Measurements from ENCODE around the gene ATL2.
"Not testable (repeated sequence)": the region's sequence is repeated elsewhere in the genome, so short reads cannot be mapped to it uniquely, and the experiment has no call there.

ATL2 gene

DNA sequence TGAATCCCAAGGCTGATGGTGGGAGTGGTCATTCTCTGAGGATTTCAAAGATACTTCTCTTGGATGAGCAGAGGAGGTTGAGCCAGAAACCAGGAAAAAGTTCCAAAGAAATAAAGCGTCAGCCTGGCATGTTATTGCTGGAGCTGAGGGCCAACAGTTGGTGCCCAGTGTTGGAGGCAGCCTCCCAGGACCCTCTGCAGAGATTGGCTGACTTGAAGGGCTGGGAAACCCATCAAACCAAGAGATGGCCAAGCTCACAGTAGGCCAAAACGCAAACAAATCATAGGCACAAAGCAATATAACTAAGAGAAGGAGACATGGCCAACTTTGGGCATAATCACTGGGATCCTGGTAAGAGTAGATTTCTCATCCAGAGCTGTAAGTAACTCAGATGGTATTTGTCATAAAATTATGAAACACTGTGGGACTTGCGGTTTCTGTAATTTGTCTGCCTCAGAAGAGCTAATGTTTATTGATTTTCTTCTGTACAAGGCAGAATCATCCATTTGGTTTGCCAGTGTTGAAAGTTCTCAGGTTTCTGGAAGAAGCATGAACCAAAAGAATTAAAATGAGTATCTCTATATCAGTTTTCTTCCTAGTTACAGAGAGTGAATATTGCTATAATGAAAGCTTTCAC is 108.3 kb downstream of the ATL2 start:
- DNase-seq = no peak

DNA sequence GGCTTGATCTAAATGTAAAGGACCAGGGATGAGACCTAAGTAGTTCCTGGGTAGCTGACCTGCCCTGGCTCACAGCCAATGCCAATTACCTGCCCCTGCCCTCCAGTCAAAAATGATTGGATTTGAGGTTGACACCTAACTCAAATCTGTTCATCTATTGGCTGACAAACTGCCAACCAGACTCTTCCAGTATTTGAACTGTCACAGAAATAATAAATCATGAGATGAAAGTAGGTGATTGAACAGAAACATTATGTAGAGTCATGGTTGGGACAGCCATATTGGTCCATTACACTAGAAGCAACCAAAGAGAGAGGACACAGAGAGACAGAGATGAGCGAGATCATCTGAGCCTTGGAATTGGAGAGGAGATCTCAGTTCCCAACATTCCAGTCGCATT is 109.1 kb downstream of the ATL2 start:
- no peak for DNase-seq

DNA sequence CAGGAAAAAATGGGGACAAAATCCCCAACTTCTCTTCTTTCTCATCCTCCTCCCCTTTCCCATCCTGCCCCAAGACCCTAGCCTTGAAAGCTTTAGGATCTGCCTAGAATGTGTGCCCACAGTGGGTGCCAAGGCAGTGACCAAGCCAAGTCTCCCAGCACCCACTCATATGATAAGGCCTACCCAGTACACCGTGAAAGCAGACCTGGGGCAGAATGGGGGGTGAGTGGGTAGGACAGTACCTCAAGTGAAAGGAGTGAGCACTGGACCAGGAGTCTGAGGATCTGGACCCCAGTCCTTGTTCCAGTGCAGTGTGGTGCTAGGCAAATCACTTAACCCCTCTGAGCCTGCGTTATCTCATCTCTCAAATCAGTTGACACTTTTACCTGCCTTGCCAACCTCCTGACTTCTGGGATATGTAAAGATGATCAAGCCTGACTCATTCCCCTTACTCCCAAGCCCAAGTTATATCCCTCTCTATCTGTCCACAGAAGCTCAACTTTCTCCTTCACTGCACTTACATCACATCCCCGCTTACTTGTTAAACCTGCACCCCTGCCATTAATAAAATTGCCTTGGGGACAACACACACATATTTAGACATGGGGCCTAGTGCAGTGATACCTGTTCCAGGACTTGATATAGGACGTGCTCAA is 109.7 kb downstream of the ATL2 start:
- DNase-seq = no peak

GRCh38 chr2:38266382-38267061 is 110.6 kb downstream of the ATL2 start:
- no peak for DNase-seq

- no peak for DNase-seq
Observed at GRCh38 chr2:38265461-38265860, 111.6 kb downstream of the ATL2 start.

DNA sequence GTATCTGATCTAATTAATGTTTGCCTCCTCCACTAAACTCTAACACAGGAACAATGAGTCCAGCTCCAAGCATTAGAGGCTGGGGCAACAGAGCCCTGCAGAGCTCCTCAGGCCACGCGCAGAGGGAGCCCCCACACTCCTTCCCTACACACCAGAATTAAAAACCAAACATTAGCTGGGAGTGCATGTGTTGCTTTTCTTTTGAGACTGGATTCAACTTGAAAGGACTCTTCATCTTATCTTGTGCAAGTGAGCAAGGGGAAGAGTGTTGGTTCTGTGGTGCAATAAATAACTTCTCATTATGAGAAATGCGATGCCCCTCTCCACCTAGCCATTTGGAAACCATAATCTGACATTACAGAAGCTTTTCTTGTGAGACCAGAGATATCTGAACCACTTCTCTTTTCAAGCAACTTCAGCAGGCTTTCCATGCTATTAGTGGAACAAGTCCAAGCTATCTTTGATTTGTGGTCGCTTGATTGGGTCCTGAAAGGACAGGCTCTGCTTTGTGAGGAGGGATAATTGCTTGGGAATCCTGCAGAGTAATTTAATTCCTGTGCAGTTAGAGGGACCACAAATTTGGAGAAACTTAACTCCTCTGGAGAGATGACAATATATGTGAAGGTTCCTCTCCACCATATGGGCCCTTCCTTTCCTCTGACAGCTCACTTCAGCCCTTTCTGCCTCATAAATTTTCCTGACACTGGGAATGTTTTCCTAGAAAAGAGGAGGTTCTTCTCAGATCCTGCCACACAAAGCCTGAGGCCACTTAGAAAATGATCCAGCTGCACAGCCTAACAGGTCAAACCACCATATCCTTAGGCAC is 112.5 kb downstream of the ATL2 start:
- no peak for DNase-seq

DNA sequence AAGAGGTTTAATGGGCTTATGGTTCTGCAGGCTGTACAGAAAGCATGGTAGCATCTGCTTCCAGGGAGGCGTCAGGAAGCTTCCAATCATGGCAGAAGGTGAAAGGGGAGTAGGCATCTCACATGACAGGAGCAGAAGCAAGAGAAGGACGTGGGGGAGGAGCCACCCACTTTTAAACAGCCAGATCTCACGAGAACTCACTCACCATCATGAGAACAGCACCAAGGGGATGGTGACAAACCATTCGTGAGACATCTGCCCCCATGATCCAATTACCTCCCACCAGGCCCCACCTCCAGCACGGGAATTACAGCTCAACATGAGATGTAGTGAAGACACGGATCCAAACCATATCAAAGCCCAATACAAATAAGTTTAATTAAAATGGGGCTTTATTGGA is 113.8 kb downstream of the ATL2 start:
- no peak for DNase-seq

- no peak for DNase-seq
Observed at GRCh38 chr2:38262069-38262871, 114.8 kb downstream of the ATL2 start.

DNA sequence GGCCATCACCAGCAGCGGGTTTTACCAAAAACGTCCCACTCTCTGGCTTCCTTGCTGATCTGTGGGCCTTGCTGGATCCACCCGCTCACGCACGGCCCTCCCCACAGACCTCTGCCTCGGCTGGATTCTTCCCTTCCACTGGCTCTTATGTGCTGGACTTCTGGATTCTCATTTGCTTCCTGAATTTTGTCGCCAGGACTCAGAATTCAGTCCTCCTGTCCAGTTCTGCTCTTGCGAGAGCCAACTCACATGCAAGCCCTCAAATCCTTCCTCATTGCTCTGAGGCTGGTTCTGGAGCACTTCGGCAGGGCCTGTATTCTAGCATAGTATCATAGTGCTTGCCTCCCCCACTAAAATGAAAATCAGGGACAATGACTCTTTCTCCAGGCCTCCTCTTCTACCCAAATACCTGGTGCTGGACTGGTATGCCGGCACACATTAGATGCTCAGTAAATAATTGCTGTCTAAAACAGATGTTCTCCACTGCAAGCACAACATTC is 115.5 kb downstream of the ATL2 start:
- DNase-seq = no peak

- no peak for DNase-seq
Observed at GRCh38 chr2:38260972-38261371, 116.1 kb downstream of the ATL2 start.

DNA sequence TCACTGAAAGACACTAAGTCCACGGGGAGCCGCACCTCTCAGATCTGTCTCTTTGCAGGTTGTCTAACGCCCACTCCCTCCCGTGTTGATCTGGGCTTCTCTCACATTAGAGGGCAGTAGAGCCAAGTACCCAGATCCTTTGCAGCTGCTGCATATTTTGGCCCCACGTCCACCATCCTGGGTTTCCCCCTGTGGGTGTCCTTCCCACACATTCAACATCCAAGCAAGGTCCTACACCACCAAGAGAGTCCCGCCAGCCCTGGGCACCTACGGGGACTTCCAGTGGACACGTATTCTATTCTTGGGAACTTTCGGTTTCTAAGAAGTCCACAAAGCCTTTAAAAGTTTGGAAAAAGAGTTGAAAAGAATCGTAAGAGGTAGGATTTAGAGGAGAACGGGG is 116.6 kb downstream of the ATL2 start:
- DNase-seq = no peak

- DNase-seq = no peak
Observed at GRCh38 chr2:38259311-38259710, 117.8 kb downstream of the ATL2 start.

GRCh38 chr2:38257680-38258079 is 119.4 kb downstream of the ATL2 start:
- DNase-seq = not testable (repeated sequence)

DNA sequence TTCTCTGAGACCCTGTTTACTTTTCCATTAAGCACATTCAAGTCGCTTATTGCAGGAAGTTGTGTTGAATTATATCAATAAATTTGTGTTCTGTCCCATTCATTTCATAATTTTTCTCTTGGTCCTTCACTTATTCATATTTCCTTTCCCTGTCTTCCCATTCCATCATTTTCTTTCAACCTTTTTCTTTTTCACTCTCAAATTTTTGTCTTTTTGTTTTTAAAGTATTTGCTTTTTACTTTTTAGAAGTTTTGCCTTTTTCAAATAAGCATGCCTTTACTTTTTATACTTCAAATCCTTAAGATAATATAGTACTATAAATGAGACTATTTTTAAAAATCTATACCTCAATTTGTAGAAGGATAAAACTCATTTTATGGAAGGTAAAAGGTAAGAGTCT is 120.5 kb downstream of the ATL2 start:
- no peak for DNase-seq

GRCh38 chr2:38255211-38255610 is 121.9 kb downstream of the ATL2 start:
- no peak for DNase-seq

GRCh38 chr2:38254796-38255195 is 122.3 kb downstream of the ATL2 start:
- no peak for DNase-seq

DNA sequence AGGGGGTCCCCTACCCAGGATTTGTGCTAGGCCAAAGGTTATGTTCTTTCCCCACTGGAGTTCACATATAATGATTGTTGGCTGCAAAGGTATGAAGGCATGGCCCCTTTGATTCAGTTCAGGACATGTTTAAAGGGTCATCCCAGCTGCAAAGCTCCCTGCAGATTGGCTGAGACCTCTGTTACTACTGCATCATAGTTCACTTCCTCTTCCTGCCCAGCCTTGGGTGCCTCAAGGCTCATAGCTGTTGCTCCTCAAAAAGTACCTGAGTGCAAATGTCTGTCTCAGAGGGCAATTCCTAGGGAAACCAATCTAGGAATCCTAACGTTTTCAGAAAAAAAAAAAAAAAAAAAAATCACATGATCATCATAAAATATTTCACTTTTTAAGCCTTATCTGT is 125.1 kb downstream of the ATL2 start:
- DNase-seq = no peak

DNA sequence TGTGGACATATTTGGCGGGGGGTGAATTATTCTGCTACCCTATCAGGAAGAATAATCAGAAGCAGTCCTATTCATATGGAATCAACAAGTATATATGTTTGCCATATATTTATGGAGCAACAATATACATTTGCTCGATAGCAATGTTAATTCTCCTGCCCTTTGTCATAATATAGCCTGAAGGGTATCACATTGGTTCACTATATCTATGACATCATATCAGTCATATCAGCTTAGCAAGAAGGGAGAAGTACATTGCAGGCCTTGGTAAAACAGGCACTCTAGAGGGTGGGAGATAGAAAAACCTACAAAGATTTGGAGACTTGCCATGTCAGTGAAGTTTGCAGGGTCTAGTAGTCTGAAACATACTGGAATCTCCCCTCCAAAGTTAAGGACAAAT is 128.4 kb downstream of the ATL2 start:
- DNase-seq = no peak

DNA sequence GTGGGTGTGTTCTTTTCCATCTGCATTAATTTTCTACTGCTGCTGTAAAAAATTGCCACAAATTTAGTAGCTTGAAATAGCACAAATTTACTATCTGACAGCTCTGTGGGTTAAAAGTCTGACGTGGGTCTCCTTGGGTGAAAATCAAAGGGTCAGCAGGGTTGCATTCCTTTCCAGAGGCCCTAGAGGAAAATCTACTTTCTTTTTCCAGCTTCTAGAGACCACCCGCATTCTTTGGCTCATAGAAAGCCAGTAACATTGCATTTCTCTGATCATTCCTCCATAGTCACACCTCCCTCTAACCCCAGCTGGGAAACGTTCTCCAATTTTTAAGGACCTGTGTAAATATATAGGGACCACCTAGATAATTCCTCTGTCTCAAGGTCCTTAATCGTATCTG is 128.8 kb downstream of the ATL2 start:
- no peak for DNase-seq

- DNase-seq = no peak
Observed at GRCh38 chr2:38246105-38246504, 131.0 kb downstream of the ATL2 start.

- DNase-seq = no peak
Observed at GRCh38 chr2:38245114-38245641, 131.9 kb downstream of the ATL2 start.

GRCh38 chr2:38244301-38244700 is 132.8 kb downstream of the ATL2 start:
- no peak for DNase-seq

Measured in NCI-H1694 treated with DMSO at 0.1 percent for 48 hours (cell line).